Psoas muscle (tissue), 8 donors: ENCODE data around the gene METRNL. TPM values are rescaled to one million over a fixed set of nuclear protein-coding genes. Genes with fewer than 3 reads are reported as not detected.
A peak's percentile ranks its signal among the peaks of the same experiment; 100 is the strongest.

Experiments used
- ATAC-seq, 4 donors: fragments of 200-7000 bp; cut with Tn5 transposase; one replicate each; pipeline ENCODE4 v1.9.1; 2020; ENCODE audit warnings: moderate library complexity in 3 of 4, mild to moderate bottlenecking in 2 of 4
- DNase-seq, 2 donors: peaks; one replicate each; pipeline ENCODE4 v3.0.0-alpha.2; 2020
- H3K27ac ChIP-seq: fragments of 200-600 bp; one replicate; pipeline ENCODE4 v1.8.0; 2022
- H3K27me3 ChIP-seq, 3 donors: fragments of 200-600 bp in 1 of 3; one replicate each; pipeline versions ENCODE4 v1.6.1 to v1.8.0; 2013 to 2022; ENCODE audit warnings: low read length in 2 of 3, mild to moderate bottlenecking in 2 of 3, moderate library complexity in 1 of 3; ENCODE audit not compliant: insufficient read depth in 3 of 3
- H3K36me3 ChIP-seq, 2 donors: fragments of 200-600 bp in 1 of 2; one replicate each; pipeline versions ENCODE4 v1.6.1 to v1.8.0; 2013 to 2022; ENCODE audit warnings: low read depth in 1 of 2, mild to moderate bottlenecking in 1 of 2, moderate library complexity in 1 of 2; ENCODE audit not compliant: insufficient read depth in 1 of 2
- H3K4me1 ChIP-seq: fragments of 200-600 bp; one replicate; pipeline ENCODE4 v1.8.0; 2022
- H3K4me3 ChIP-seq: fragments of 200-600 bp; one replicate; pipeline ENCODE4 v1.8.0; 2022; ENCODE audit warnings: mild to moderate bottlenecking
- H3K9me3 ChIP-seq: fragments of 200-600 bp; one replicate; pipeline ENCODE4 v1.8.0; 2022
- WGBS, 3 donors: extraction: QIAGEN DNeasy Blood & Tissue Kit; methylation state at CpG; one replicate each; pipeline versions ENCODE4 v1.1.6 to v1.1.7; 2013; 5-methylcytosine and 5-hydroxymethylcytosine counted together
- intact Hi-C, 2 donors: fragments of 100-400 bp; cut with DNase I; formaldehyde crosslinking; loops; one replicate each; pipeline versions ENCODE4 v1.11.0 to v1.14.2; 2022
- polyA plus RNA-seq, 3 donors: library from polyadenylated mRNA; stranded (reverse); fragments of 200-250 nt; gene quantifications; one replicate each; pipeline ENCODE4 v1.2.3, GENCODE V29; 2013
- total RNA-seq, 4 donors: library from RNA; stranded (reverse); fragmentation: NEBNext Ultra II Directional in 2 of 4; extraction: Animal tissue kit (Norgen Biotek cat#: 25700) in 2 of 4; gene quantifications; one replicate each; pipeline versions ENCODE4 v1.2.1 to v1.2.4, GENCODE V29; 2021 to 2023
- TF ChIP-seq, protein P1 (sequence below): fragments of 200-600 bp; IDR thresholded peaks from one replicate; pipeline ENCODE4 v1.8.0; 2022; ENCODE audit warnings: antibody characterized with exemption
- donor health status: healthy with polysubstance abuse.
- donor health status: DM: no; HTN: no; CAD: no; lungs with moderate emphysema.
- donor health status: Bipolar disorder and iron deficiency.
- donor health status: healthy.
- donor health status: DM: yes; HTN: yes; CAD: no.
- donor health status: DM: no; HTN: no; CAD: no.
- donor health status: DM: no; HTN: no; CAD: no.
- donor health status: DM: yes; HTN: yes; CAD: no.

Gene METRNL
- total and polyA plus RNA-seq, 7 donors, result 6.7 to 81.7 (median 12.1) TPM

DNA sequence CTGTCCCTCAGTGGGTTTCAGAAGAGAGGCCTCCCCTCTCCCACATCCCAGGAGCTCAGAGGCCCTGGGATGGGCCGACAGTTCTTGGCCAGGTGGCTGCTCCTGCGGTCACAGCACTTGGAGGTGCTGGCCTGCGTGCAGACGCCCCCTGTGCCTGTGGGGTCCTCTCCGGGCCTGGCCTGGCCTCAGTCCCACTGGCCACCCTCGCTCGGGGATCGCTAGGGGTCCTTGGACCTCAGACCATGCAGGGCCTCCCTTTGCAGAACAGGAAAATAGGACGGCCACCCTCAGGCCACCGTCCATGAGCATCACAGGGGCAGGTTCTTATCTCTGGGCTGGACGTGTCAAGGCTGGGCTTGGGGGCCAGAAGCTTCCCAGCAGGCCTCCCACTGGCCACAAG lies 30.0 kb downstream of the METRNL start:
- TF ChIP-seq, protein P1, sequence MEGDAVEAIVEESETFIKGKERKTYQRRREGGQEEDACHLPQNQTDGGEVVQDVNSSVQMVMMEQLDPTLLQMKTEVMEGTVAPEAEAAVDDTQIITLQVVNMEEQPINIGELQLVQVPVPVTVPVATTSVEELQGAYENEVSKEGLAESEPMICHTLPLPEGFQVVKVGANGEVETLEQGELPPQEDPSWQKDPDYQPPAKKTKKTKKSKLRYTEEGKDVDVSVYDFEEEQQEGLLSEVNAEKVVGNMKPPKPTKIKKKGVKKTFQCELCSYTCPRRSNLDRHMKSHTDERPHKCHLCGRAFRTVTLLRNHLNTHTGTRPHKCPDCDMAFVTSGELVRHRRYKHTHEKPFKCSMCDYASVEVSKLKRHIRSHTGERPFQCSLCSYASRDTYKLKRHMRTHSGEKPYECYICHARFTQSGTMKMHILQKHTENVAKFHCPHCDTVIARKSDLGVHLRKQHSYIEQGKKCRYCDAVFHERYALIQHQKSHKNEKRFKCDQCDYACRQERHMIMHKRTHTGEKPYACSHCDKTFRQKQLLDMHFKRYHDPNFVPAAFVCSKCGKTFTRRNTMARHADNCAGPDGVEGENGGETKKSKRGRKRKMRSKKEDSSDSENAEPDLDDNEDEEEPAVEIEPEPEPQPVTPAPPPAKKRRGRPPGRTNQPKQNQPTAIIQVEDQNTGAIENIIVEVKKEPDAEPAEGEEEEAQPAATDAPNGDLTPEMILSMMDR, result no peak
- H3K27ac ChIP-seq, result no peak overlapping the region
- H3K27me3 ChIP-seq, result peaks cover 0 to 74% (median 10%) of the 10 kb centered on the region in 3 donors
- no peaks in the 10 kb centered on the region for H3K36me3 ChIP-seq
- ATAC-seq (no peak), DNase-seq (no peak)
- no peak overlapping the region for H3K4me3 ChIP-seq
- no peaks in the 10 kb centered on the region for H3K9me3 ChIP-seq
- peaks cover 4% of the 10 kb centered on the region for H3K4me1 ChIP-seq
- intact Hi-C loops, result no loop called here
- WGBS, 3 donors, result 52 to 63% (median 61%) methylated on average over 11 of the region's 11 CpGs

DNA sequence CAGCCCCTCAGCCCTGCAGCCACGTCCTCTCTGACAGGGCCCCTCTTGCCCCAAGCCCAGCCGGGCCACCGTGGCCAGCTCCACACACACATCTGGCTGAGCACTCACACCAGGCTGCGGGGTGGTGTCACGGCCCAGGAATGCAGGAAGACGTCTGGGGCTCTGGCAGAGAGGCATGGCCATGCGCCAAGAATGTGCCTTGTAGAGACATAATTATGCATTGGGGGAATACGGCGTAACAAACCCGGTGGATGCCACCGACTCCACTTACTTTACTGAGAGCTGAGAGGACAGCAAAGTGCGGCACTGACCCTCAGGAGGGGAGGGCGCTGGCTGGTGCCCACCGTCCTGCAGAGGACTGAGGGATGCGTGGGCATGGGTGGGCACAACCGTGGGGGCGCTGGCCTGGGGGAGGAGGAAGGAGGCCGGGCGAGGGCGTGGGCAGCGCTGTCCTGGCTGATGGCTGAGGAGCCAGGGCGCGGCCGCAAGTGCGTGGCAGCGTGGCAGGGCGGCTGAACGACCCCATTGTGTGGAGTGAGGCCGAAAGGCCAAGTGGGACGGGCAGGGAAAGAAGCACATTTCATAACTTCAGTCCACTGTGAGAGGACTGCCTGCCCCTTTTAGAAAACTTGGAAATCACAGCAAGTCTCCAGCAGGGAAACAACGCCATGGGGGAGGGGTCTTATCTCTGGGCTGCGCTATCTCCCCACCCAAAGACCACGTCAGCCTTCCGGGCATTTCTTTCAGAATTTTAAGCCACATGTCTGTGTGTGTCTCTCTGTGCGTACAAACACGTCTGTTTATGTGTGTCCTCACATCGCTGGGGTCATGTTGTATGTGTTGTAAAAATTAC lies 30.6 kb downstream of the METRNL start:
- peaks cover 4% of the 10 kb centered on the region for H3K4me1 ChIP-seq
- intact Hi-C loops, result no loop called here
- H3K36me3 ChIP-seq, result no peaks in the 10 kb centered on the region
- peak overlapping the region; percentile 29 for H3K4me3 ChIP-seq
- DNase-seq (peak; percentile 83 to 90), ATAC-seq (peak; percentile 64 to 80 (median 71))
- H3K27ac ChIP-seq, result no peak overlapping the region
- H3K27me3 ChIP-seq, result peaks cover 0 to 70% (median 8%) of the 10 kb centered on the region in 3 donors
- TF ChIP-seq, protein P1, result no peak
- no peaks in the 10 kb centered on the region for H3K9me3 ChIP-seq
- WGBS, 3 donors, result 13 to 23% (median 22%) methylated on average over 35 to 37 of the region's 37 CpGs

- intact Hi-C loops, result no loop called here
- ATAC-seq (peak in 1 of 4 donors; percentile 19), DNase-seq (no peak)
- WGBS, 3 donors, result 14 to 21% (median 17%) methylated on average over 16 of the region's 16 CpGs
- no peaks in the 10 kb centered on the region for H3K9me3 ChIP-seq
- H3K27me3 ChIP-seq, result peaks cover 0 to 63% (median 5%) of the 10 kb centered on the region in 3 donors
- H3K36me3 ChIP-seq, result no peaks in the 10 kb centered on the region
- H3K4me1 ChIP-seq, result peaks cover 4% of the 10 kb centered on the region
- H3K4me3 ChIP-seq, result peak overlapping the region; percentile 29
- TF ChIP-seq, protein P1, result no peak
- H3K27ac ChIP-seq, result no peak overlapping the region
These were observed 31.3 kb downstream of the METRNL start for GRCh38 chr17:83110735-83111134.

- H3K4me1 ChIP-seq, result peaks cover 4% of the 10 kb centered on the region
- no peak for ATAC-seq
- H3K36me3 ChIP-seq, result no peaks in the 10 kb centered on the region
- DNase-seq, result no peak
- intact Hi-C loops, result no loop called here
- H3K4me3 ChIP-seq, result no peak overlapping the region
- TF ChIP-seq, protein P1, result no peak
- H3K9me3 ChIP-seq, result no peaks in the 10 kb centered on the region
- WGBS, 3 donors, result 69 to 84% (median 73%) methylated on average over 34 to 35 of the region's 35 CpGs
- H3K27me3 ChIP-seq, result peaks cover 0 to 54% (median 5%) of the 10 kb centered on the region in 3 donors
- H3K27ac ChIP-seq, result no peak overlapping the region
These were observed 32.3 kb downstream of the METRNL start for GRCh38 chr17:83111516-83112282.
